Loucy (cell line): ENCODE measurements around the gene ALDH1L1.

ENCODE experiments used
- H2AFZ ChIP-seq: fragments of 200-600 bp; sonication (generic); 2 replicates; pipeline ENCODE4 v1.6.0; 2016; ENCODE audit warnings: antibody characterized with exemption, mild to moderate bottlenecking, low read length, moderate library complexity
- H3F3A ChIP-seq: fragments of 200-600 bp; 2 replicates; pipeline ENCODE4 v1.6.0; 2016; ENCODE audit warnings: antibody characterized with exemption, low read depth, mild to moderate bottlenecking
- H3K27me3 ChIP-seq: fragments of 200-600 bp; sonication (generic); 2 replicates; pipeline ENCODE4 v1.6.1; 2014; ENCODE audit warnings: low read length, mild to moderate bottlenecking; ENCODE audit not compliant: insufficient read depth, poor library complexity, severe bottlenecking
- H3K36me3 ChIP-seq: fragments of 200-600 bp; sonication (generic); 2 replicates; pipeline ENCODE4 v1.6.1; 2016; ENCODE audit warnings: low read length; ENCODE audit not compliant: insufficient read depth
- H3K4me1 ChIP-seq: fragments of 200-600 bp; sonication (generic); 2 replicates; pipeline ENCODE4 v1.5.1; 2014; ENCODE audit warnings: low read length, mild to moderate bottlenecking; ENCODE audit not compliant: insufficient read depth, poor library complexity, severe bottlenecking
- H3K4me2 ChIP-seq: fragments of 200-600 bp; sonication (generic); 2 replicates; pipeline ENCODE4 v1.6.0; 2014; ENCODE audit warnings: antibody characterized with exemption, low read length, low read depth, mild to moderate bottlenecking; ENCODE audit not compliant: poor library complexity, severe bottlenecking
- H3K4me3 ChIP-seq: fragments of 200-600 bp; sonication (generic); 2 replicates; pipeline ENCODE4 v1.5.1; 2014; ENCODE audit warnings: low read length, mild to moderate bottlenecking, mixed read lengths; ENCODE audit not compliant: poor library complexity, severe bottlenecking
- H3K79me2 ChIP-seq: fragments of 200-600 bp; sonication (generic); 2 replicates; pipeline ENCODE4 v1.6.1; 2014; ENCODE audit warnings: low read length; ENCODE audit not compliant: insufficient read depth
- H3K9ac ChIP-seq: fragments of 200-600 bp; sonication (generic); 2 replicates; pipeline ENCODE4 v1.6.0; 2014; ENCODE audit warnings: mild to moderate bottlenecking, low read depth, low read length, moderate library complexity; ENCODE audit not compliant: poor library complexity, severe bottlenecking
- H3K9me2 ChIP-seq: fragments of 200-600 bp; sonication (generic); replicated peaks from 2 replicates; pipeline ENCODE4 v1.6.1; 2016; ENCODE audit warnings: low read depth, low read length, mixed read lengths
- H3K9me3 ChIP-seq: fragments of 200-600 bp; sonication (generic); 2 replicates; pipeline ENCODE4 v1.6.1; 2014; ENCODE audit warnings: mild to moderate bottlenecking, antibody characterized with exemption, low read length, low read depth; ENCODE audit not compliant: insufficient read depth
- H4K20me1 ChIP-seq: fragments of 200-600 bp; sonication (generic); 2 replicates; pipeline ENCODE4 v1.6.0; 2014; ENCODE audit warnings: antibody characterized with exemption, low read length, mild to moderate bottlenecking; ENCODE audit not compliant: insufficient read depth, poor library complexity, severe bottlenecking
- EZH2phosphoT487 ChIP-seq: fragments of 200-600 bp; IDR thresholded peaks from 2 replicates; pipeline ENCODE4 v1.6.1; 2018; ENCODE audit warnings: antibody characterized with exemption, mild to moderate bottlenecking, moderate library complexity, borderline replicate concordance
- TF ChIP-seq, protein P1 (sequence below): fragments of 200-600 bp; sonication (generic); conservative IDR thresholded peaks from 2 replicates; pipeline ENCODE4 v1.5.1; 2014; ENCODE audit warnings: mild to moderate bottlenecking, antibody characterized with exemption, low read length

ALDH1L1 gene

DNA sequence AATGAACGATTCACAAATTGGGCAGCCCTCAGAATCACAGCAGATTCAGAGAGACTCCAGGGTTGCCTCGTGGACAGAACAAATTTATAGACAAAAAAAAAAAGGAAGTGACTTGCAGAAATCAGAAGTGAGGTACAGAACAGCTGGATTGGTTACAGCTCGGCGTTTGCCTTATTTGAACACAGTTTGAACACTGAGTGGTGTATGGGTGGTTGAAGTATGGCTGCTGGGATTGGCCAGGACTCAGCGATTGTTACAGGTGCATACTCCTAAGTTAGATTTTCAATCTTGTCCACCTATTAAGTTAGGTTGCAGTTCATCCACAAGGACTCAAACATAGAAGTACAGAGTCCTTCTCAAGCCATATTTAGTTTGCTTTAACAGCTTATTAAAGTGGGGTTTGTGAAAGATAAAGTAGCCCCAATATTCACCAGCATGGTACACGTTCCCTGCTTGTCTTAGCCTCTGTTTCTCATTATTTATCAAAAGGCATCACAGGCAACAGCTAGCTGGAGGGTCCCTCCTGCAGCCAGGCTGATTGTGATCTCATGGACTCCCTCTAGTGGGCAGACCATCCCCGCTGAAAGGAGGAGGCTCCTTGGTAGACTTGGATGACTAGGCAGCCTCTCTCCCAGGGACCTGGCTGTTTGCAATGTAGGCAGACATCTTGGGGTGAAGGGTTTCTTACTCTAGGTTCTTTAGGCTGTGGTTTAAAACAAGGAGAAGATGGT is 17.6 kb upstream of the ALDH1L1 start:
- H3K4me2 ChIP-seq: no peak overlapping the region
- no peaks in the 10 kb centered on the region for H3K79me2 ChIP-seq
- H2AFZ ChIP-seq: peak overlapping the region; percentile 59
- no peaks in the 10 kb centered on the region for H3K27me3 ChIP-seq
- H3K9me3 ChIP-seq: peaks cover 18% of the 10 kb centered on the region
- H3K36me3 ChIP-seq: no peaks in the 10 kb centered on the region
- no peak for TF ChIP-seq EZH2phosphoT487
- TF ChIP-seq, protein P1, sequence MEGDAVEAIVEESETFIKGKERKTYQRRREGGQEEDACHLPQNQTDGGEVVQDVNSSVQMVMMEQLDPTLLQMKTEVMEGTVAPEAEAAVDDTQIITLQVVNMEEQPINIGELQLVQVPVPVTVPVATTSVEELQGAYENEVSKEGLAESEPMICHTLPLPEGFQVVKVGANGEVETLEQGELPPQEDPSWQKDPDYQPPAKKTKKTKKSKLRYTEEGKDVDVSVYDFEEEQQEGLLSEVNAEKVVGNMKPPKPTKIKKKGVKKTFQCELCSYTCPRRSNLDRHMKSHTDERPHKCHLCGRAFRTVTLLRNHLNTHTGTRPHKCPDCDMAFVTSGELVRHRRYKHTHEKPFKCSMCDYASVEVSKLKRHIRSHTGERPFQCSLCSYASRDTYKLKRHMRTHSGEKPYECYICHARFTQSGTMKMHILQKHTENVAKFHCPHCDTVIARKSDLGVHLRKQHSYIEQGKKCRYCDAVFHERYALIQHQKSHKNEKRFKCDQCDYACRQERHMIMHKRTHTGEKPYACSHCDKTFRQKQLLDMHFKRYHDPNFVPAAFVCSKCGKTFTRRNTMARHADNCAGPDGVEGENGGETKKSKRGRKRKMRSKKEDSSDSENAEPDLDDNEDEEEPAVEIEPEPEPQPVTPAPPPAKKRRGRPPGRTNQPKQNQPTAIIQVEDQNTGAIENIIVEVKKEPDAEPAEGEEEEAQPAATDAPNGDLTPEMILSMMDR: peak; percentile 86
- H3F3A ChIP-seq: peaks cover 5% of the 10 kb centered on the region; the same call in 1 of the 2 replicates
- no peak overlapping the region for H3K9ac ChIP-seq
- no peaks in the 10 kb centered on the region for H4K20me1 ChIP-seq
- H3K9me2 ChIP-seq: no peaks in the 10 kb centered on the region
- no peak overlapping the region for H3K4me3 ChIP-seq
- H3K4me1 ChIP-seq: peaks cover 48% of the 10 kb centered on the region

DNA sequence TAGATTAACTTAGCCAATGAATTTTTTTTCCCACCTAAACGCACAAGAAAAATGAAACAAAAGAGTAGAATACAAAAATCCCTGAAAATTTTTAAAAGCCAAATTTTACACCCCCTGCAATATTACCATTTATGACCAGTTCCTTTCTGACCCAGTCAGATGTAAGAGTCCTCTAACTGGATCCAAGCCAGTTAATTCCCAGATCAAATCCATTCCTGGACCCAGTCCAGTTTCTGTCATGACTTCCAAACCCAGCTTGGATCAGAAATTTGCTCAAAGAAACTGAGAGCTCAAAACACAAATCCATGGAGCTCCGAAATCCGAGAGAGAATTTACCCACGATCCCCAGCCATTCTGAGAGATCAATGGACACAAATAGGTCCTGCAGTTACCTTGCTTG is 17.0 kb upstream of the ALDH1L1 start:
- Histone ChIP-seq H3K27me3 (no peaks in the 10 kb centered on the region), H3F3A (peaks cover 5% of the 10 kb centered on the region; the same call in 1 of the 2 replicates), H3K4me3 (no peak overlapping the region), H2AFZ (no peak overlapping the region), H3K79me2 (no peaks in the 10 kb centered on the region), H3K4me2 (no peak overlapping the region), H3K9me2 (no peaks in the 10 kb centered on the region), H3K36me3 (no peaks in the 10 kb centered on the region), H3K9ac (no peak overlapping the region), H3K4me1 (peaks cover 42% of the 10 kb centered on the region), H4K20me1 (no peaks in the 10 kb centered on the region), H3K9me3 (peaks cover 18% of the 10 kb centered on the region)
- no peak for TF ChIP-seq EZH2phosphoT487
- TF ChIP-seq, protein P1: no peak

GRCh38 chr3:126194713-126195305 is 14.4 kb upstream of the ALDH1L1 start:
- TF ChIP-seq, protein P1: no peak
- TF ChIP-seq EZH2phosphoT487: no peak
- Histone ChIP-seq H3F3A (no peaks in the 10 kb centered on the region), H3K4me3 (no peak overlapping the region), H3K9me2 (no peaks in the 10 kb centered on the region), H2AFZ (no peak overlapping the region), H3K4me1 (peaks cover 19% of the 10 kb centered on the region), H3K4me2 (no peak overlapping the region), H3K36me3 (no peaks in the 10 kb centered on the region), H3K79me2 (no peaks in the 10 kb centered on the region), H3K9ac (no peak overlapping the region), H3K9me3 (peaks cover 18% of the 10 kb centered on the region), H4K20me1 (no peaks in the 10 kb centered on the region), H3K27me3 (no peaks in the 10 kb centered on the region)
